Cerebellar cortex (tissue), 1 donor: ENCODE data around the gene OR5AU1.

Source experiments
- DNase-seq: peaks from one replicate; pipeline ENCODE4 v3.0.0-alpha.2; 2015; ENCODE audit warnings: low spot score

The OR5AU1 gene

GRCh38 chr14:21155963-21156362, at the start of gene OR5AU1:
TSS of gene OR5AU1 (minus strand) at chr14:21156063. CDS start at chr14:21155872, 191 bp downstream.
- no peak for DNase-seq

DNA sequence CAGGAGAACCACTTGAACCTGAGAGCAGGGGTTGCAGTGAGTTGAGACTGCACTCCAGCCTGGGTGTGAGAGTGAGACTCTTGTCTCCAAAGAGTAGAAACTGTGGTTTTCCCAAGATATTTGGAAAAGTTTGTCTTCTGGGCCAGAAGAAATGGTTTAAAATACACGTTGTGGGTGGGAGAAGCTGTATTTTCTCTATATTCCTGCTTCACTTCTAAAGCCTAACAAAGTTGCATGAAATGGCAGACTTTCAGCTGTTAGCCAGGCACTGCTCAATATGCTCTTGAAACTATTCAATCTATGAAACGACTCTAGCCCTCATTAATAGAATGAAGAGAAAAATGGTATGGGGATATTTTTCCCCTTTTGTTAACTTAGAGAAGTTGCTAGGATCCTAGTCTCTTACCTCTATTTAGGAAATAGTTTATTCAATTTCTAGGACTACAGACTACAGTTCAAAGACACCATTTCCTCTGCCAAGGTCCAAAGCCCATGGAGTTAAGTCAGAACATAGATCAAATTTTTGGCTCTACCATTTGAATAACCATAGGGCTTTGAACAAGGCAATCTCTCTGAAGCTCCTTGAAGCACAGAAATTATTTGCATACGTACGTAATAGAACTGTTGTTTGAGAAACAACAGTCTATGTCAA, 49.3 kb upstream of the OR5AU1 start:
- DNase-seq: no peak

GRCh38 chr14:21204167-21205025, 48.5 kb upstream of the OR5AU1 start:
- no peak for DNase-seq

DNA sequence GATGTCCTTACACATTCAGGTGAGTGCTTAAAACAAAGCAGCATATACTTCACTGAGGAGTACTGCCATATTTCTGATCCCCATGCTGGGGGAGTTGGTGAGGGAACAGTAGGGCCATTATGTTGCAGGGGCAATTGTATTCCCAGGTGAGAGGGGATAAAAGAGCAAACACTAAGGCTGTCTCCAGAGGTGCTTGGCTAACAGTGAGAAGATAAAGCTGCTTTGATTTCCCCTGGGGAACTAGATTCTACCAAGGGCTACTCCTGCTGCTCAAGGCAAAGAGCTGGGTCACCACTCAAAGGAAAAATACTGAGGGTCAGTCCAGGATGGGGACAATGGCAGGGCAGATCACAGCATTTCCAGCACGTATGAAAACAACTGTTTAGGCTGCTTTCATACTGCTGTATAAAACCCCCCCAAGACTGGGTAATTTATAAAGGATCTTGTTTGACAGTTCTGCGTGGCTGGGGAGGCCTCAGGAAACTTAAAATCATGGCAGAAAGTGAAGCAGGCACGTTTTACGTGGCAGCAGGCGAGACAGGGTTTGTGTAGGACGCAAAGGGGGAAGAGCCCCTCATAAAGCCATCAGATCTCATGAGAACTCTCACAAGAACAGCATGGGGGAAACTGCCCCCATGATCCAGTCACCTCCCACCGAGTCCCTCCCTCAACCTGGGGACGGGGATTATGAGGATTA, 47.8 kb upstream of the OR5AU1 start:
- DNase-seq: no peak

DNA sequence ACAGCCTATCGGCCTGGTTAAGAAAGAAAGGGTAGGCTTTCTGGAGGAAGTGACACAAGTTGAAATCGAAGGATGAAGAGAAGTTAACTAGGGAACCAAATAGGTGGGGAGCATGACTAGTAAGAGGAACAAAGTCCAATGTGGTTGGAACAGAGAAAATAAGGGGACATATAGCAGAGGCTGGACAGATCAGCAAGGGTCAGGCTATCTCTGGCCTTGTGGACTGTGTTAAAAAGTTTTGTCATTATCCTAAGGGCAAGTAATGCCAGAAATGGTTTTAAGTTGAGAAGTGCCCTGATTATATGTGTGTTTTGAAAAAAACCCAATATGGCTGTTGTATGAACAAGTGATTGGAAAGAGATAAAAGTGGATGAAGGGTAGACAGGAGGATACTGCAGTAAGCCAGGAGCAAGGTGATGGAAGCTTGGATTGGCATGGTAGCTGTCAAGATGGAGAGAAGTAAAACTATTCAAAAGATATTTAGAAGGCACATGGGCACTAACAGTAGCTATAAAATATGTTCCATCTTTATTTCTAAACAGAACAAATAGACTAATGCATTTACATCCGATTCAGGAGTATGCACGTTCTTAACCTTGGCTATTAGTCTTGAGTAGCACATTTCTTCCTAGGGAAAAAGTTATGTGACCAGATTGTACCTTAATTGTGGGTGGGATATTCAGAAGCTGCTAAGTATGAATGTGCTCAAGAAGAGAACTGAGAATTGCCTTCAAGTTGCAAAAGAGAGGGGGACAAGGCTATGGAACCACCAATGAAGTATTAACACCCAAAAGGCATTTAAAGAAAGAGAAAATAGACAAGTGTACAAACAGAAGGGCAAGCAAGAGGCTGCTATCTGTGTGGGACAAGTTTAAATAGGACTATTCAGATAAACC, 46.8 kb upstream of the OR5AU1 start:
- peak; percentile 7 for DNase-seq

- DNase-seq: peak; percentile 8
Measured at GRCh38 chr14:21201732-21202462, 46.0 kb upstream of the OR5AU1 start.

GRCh38 chr14:21200752-21201461, 45.0 kb upstream of the OR5AU1 start:
- DNase-seq: no peak

DNA sequence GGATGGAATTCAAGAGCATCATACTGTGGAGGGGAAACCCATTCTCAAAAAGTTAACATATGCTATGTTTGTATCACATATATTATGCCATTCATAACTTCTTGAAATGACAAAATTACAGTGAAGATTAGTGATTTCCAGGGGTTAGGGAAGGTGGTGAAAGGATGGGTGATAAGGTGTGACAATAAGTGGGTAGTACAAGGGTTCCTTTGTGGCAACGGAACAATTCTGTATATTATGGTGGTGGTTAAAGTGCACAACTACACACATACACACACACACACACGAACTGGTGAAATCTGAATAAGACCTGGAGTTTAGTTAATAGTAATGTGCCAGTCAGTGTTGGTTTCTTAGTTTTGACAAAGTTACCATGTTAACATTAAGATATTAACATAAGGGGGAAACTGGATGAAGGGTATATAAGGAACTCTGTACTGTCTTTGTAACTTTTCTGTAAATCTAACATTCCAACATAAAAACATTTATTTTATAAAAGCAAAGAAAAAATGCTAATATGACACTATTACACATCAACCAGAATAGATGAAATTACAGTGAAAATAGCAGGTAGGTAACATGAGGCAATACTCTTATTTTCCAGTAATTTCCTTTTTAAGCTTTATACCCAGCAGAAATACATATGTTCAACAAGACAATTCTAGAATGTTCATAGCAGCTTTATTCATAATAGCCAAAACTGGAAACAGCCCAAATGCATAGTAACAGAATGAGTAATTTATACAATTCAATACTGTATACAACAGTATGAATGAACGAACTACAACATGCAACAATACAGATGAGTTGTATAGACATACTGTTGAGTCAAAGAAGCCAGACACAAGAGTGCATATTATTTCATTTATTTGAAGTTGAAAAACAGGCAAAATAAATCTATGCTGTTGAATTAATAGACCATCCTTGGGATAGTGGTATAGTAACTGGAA, 44.0 kb upstream of the OR5AU1 start:
- peak; percentile 0 for DNase-seq

- no peak for DNase-seq
Measured at GRCh38 chr14:21197418-21198205, 41.7 kb upstream of the OR5AU1 start.

- DNase-seq: no peak
Measured at GRCh38 chr14:21194597-21194996, 38.7 kb upstream of the OR5AU1 start.

- DNase-seq: no peak
Measured at GRCh38 chr14:21192875-21193535, 37.1 kb upstream of the OR5AU1 start.

DNA sequence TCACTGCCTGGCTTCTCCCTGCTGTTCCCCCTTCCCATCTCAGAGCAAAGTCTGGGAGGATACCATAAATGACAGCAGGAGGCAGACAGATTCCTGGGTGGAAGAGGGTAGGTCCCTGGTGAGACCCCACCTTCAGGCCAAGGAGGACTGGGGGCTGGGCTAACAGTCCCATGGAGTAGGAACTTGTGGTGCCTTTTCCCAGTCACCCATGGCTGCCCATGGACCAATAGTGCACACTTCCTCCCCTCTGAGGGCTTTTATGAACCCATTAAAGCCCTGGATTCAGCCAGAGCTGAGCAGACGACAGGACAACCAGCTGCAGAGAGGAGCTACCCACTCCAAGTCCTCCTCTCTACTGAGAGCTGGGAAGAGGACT, 36.6 kb upstream of the OR5AU1 start:
- peak; percentile 27 for DNase-seq

GRCh38 chr14:21191809-21192446, 36.1 kb upstream of the OR5AU1 start:
- peak; percentile 58 for DNase-seq

GRCh38 chr14:21191261-21191808, 35.5 kb upstream of the OR5AU1 start:
- no peak for DNase-seq

DNA sequence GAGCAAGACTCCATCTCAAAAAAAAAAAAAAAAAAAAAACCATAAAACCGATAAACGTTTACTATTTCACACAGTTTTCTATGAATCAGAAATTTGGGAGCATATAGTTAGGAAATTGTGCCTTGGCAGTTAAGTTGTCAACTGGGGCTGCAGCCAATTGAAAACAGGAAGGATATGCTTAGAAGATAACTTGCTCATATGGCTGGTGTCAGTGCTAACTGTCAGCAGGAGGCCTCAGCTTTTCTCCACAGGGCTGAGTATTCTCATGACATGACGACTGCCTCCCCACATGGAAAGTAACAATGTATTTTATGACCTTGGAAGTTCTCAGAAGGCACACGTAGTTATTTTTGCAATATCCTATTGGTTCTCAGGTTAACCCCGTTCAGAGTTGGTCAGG, 29.6 kb upstream of the OR5AU1 start:
- DNase-seq: no peak

GRCh38 chr14:21184254-21184653, 28.4 kb upstream of the OR5AU1 start:
- DNase-seq: no peak

DNA sequence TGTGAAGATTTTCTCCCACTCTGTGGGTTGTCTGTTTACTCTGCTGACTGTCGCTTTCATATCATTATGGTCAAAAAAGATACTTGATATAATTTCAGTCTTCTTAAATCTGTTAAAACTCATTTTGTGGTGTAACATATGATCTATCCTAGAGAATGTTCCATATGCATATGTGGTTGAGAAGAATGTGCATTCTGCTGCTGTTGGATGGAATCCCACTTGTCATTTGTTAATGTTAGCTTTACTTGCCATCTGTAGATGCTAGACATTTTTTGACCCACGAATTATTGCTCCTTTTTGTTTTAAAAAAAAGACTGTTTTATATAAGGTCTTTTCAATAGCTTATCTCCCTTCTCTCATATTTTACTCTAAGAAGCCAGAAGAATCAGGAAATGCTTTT, 26.3 kb upstream of the OR5AU1 start:
- no peak for DNase-seq
